HCT116 (cell line): ENCODE data around the gene WLS. TPM values are rescaled to one million over a fixed set of nuclear protein-coding genes. Genes with fewer than 3 reads are reported as not detected.

Source experiments
- ATAC-seq: fragments of 200-7000 bp; cut with Tn5 transposase; 2 replicates; pipeline ENCODE4 v1.9.1; 2020; ENCODE audit warnings: mild to moderate bottlenecking, moderate library complexity
- BruUV-seq: library from RNA; stranded (reverse); fragments of 400-500 nt; replicated peaks from 2 replicates; lab custom pipeline; 2021; lab: Mats Ljungman, UMichigan
- CTCF ChIA-PET: fragments of 300-600 bp; sonication (Branson Sonifier 250); formaldehyde crosslinking; loops from one replicate; lab custom pipeline; 2021; ENCODE audit warnings: antibody characterized with exemption; lab: Charles Lee
- POLR2A ChIA-PET: fragments of 300-600, 350-600 bp; sonication (Branson Sonifier 250); formaldehyde crosslinking; loops from one replicate; lab custom pipeline; 2021; ENCODE audit warnings: antibody characterized with exemption; lab: Charles Lee
- RAD21 ChIA-PET, 2 experiments: fragments of 300-600 bp; sonication (Branson Sonifier 250); formaldehyde crosslinking; loops; one replicate each; lab custom pipeline; 2023; ENCODE audit warnings: low total read pairs in 2 of 2; ENCODE audit not compliant: uncharacterized antibody in 2 of 2, unreplicated experiment in 2 of 2, low non-redundant PET in 1 of 2; lab: Charles Lee
- DNase-seq: peaks from one replicate; pipeline ENCODE4 v3.0.0-alpha.2; 2010; ENCODE audit warnings: low read depth, low spot score
- H2AFZ ChIP-seq: fragments of 200-600 bp; shearing (Covaris generic), sonication (generic); 2 replicates; pipeline ENCODE4 v1.6.1; 2017; ENCODE audit warnings: low read depth, mixed run types, mixed read lengths, antibody characterized with exemption, low read length; ENCODE audit not compliant: poor library complexity, severe bottlenecking
- H3K27ac ChIP-seq: 2 replicates; pipeline ENCODE4 v1.5.1; 2012; ENCODE audit warnings: low read depth, low read length
- H3K27me3 ChIP-seq: fragments of 200-600 bp; sonication (generic); 2 replicates; pipeline ENCODE4 v1.6.1; 2016; ENCODE audit warnings: mixed run types, low read length, mixed read lengths; ENCODE audit not compliant: insufficient read depth
- H3K36me3 ChIP-seq, 2 experiments: fragments of 200-500 bp in 1 of 2; fragments of 200-600 bp in 1 of 2; sonication (Bioruptor generic) in 1 of 2; sonication (generic) in 1 of 2; 2 replicates each; pipeline versions ENCODE4 v1.5.1 to v1.6.1; 2014 to 2016; ENCODE audit warnings: low read length in 2 of 2, inconsistent platforms in 1 of 2, mixed read lengths in 1 of 2, mixed run types in 1 of 2; ENCODE audit not compliant: insufficient read depth in 2 of 2, control insufficient read depth in 1 of 2
- H3K4me1 ChIP-seq, 2 experiments: fragments of 200-600 bp in 1 of 2; sonication (generic) in 1 of 2; 2 replicates each; pipeline versions ENCODE4 v1.5.1 to v1.6.1; 2012 to 2017; ENCODE audit warnings: low read length in 2 of 2, inconsistent platforms in 1 of 2, mild to moderate bottlenecking in 1 of 2, mixed read lengths in 1 of 2, mixed run types in 1 of 2, moderate library complexity in 1 of 2; ENCODE audit not compliant: insufficient read depth in 2 of 2, control insufficient read depth in 1 of 2
- H3K4me2 ChIP-seq: fragments of 200-600 bp; sonication (generic); 2 replicates; pipeline ENCODE4 v1.6.1; 2017; ENCODE audit warnings: mixed run types, low read length, mixed read lengths
- H3K4me3 ChIP-seq, 2 experiments: fragments of 200-600 bp in 1 of 2; sonication (generic) in 1 of 2; replicated peaks in 1 of 2; 2 replicates each; pipeline ENCODE4 v1.5.1; 2011 to 2016; ENCODE audit warnings: low read length in 2 of 2, control low read depth in 1 of 2, low read depth in 1 of 2, mild to moderate bottlenecking in 1 of 2, mixed read lengths in 1 of 2, mixed run types in 1 of 2
- H3K79me2 ChIP-seq: fragments of 200-600 bp; sonication (generic); 2 replicates; pipeline ENCODE4 v1.6.1; 2017; ENCODE audit warnings: mild to moderate bottlenecking, mixed run types, low read length, moderate library complexity, mixed read lengths; ENCODE audit not compliant: insufficient read depth
- H3K9ac ChIP-seq: fragments of 200-600 bp; sonication (generic); 2 replicates; pipeline ENCODE4 v1.6.1; 2016; ENCODE audit warnings: low read length, mixed read lengths
- H3K9me2 ChIP-seq: fragments of 200-600 bp; sonication (generic), shearing (Covaris generic); 2 replicates; pipeline ENCODE4 v1.6.1; 2017; ENCODE audit warnings: mixed run types, mild to moderate bottlenecking, moderate library complexity; ENCODE audit not compliant: insufficient read depth
- H3K9me3 ChIP-seq, 2 experiments: fragments of 200-500 bp in 1 of 2; fragments of 200-600 bp in 1 of 2; sonication (Bioruptor generic) in 1 of 2; sonication (generic) in 1 of 2; 2 replicates each; pipeline ENCODE4 v1.6.1; 2014 to 2017; ENCODE audit warnings: low read length in 2 of 2, mixed read lengths in 2 of 2, inconsistent platforms in 1 of 2, low read depth in 1 of 2, mild to moderate bottlenecking in 1 of 2, mixed run types in 1 of 2, moderate library complexity in 1 of 2; ENCODE audit not compliant: control insufficient read depth in 1 of 2, insufficient read depth in 1 of 2
- H4K20me1 ChIP-seq: fragments of 200-600 bp; sonication (generic), shearing (Covaris generic); 2 replicates; pipeline ENCODE4 v1.6.1; 2017; ENCODE audit warnings: mixed run types, mild to moderate bottlenecking, moderate library complexity; ENCODE audit not compliant: insufficient read depth
- ATF3 ChIP-seq: IDR thresholded peaks from 2 replicates; pipeline ENCODE4 v1.6.1; 2012
- CBX3 ChIP-seq: IDR thresholded peaks from 2 replicates; pipeline ENCODE4 v1.6.1; 2012; ENCODE audit warnings: low read depth
- CEBPB ChIP-seq: IDR thresholded peaks from 2 replicates; pipeline ENCODE4 v1.6.1; 2012; ENCODE audit warnings: low read depth
- CTCF ChIP-seq, 3 experiments: fragments of 200-600 bp in 1 of 3; sonication (generic) in 1 of 3; IDR thresholded peaks in 2 of 3; conservative IDR thresholded peaks in 1 of 3; 2 replicates each; pipeline ENCODE4 v1.5.1; 2012 to 2017; ENCODE audit warnings: low read depth in 2 of 3, low read length in 2 of 3, antibody characterized with exemption in 1 of 3, borderline replicate concordance in 1 of 3, control low read depth in 1 of 3, mild to moderate bottlenecking in 1 of 3, mixed read lengths in 1 of 3, mixed run types in 1 of 3, moderate library complexity in 1 of 3; ENCODE audit not compliant: insufficient read depth in 1 of 3
- EGR1 ChIP-seq: IDR thresholded peaks from 2 replicates; pipeline ENCODE4 v1.6.1; 2012; ENCODE audit warnings: low read depth
- ELF1 ChIP-seq: IDR thresholded peaks from 2 replicates; pipeline ENCODE4 v1.6.1; 2012; ENCODE audit warnings: low read depth, borderline replicate concordance
- EZH2phosphoT487 ChIP-seq: fragments of 200-600 bp; IDR thresholded peaks from 2 replicates; pipeline ENCODE4 v1.6.1; 2018; ENCODE audit warnings: antibody characterized with exemption, borderline replicate concordance
- FOSL1 ChIP-seq: IDR thresholded peaks from 2 replicates; pipeline ENCODE4 v1.6.1; 2012; ENCODE audit warnings: low read depth
- JUND ChIP-seq: IDR thresholded peaks from 2 replicates; pipeline ENCODE4 v1.6.1; 2012
- POLR2A ChIP-seq: IDR thresholded peaks from 2 replicates; pipeline ENCODE4 v1.7.0; 2011; ENCODE audit warnings: borderline replicate concordance; ENCODE audit not compliant: insufficient read depth, insufficient read length; ENCODE audit errors: extremely low read depth
- POLR2AphosphoS5 ChIP-seq: IDR thresholded peaks from 2 replicates; pipeline ENCODE4 v1.6.1; 2011; ENCODE audit warnings: mild to moderate bottlenecking, low read depth, low read length, moderate library complexity
- REST ChIP-seq: IDR thresholded peaks from 2 replicates; pipeline ENCODE4 v1.6.1; 2012; ENCODE audit warnings: low read depth
- SIN3A ChIP-seq: IDR thresholded peaks from 2 replicates; pipeline ENCODE4 v1.6.1; 2012; ENCODE audit warnings: low read depth
- SP1 ChIP-seq: IDR thresholded peaks from 2 replicates; pipeline ENCODE4 v1.6.1; 2012; ENCODE audit warnings: low read depth
- SRF ChIP-seq: IDR thresholded peaks from 2 replicates; pipeline ENCODE4 v1.6.1; 2012; ENCODE audit warnings: low read depth
- YY1 ChIP-seq: IDR thresholded peaks from 2 replicates; pipeline ENCODE4 v1.6.1; 2011; ENCODE audit warnings: low read length, low read depth, moderate library complexity, mild to moderate bottlenecking; ENCODE audit not compliant: insufficient replicate concordance; ENCODE audit errors: extremely low read depth
- ZFX ChIP-seq: fragments of 450-650 bp; IDR thresholded peaks from 2 replicates; pipeline ENCODE4 v1.6.1; 2017
- ZNF274 ChIP-seq: fragments of 200-500 bp; sonication (Bioruptor generic); IDR thresholded peaks from 2 replicates; pipeline ENCODE4 v1.6.1; 2014; ENCODE audit warnings: mild to moderate bottlenecking, low read depth, low read length, inconsistent platforms
- intact Hi-C: fragments of 100-400 bp; cut with micrococcal nuclease; formaldehyde crosslinking; loops from 2 replicates; pipeline ENCODE4 v1.10.0; 2022
- total RNA-seq: library from RNA; stranded (reverse); gene quantifications from one replicate; pipeline ENCODE4 v1.2.1, GENCODE V29; 2021; ENCODE audit not compliant: unreplicated experiment

The WLS gene
- total RNA-seq, 1 experiment from 2014 or later: 38.0 TPM

GRCh38 chr1:68164918-68165317, 67.4 kb downstream of the WLS start:
- Histone ChIP-seq H3K36me3 (no peaks in the 10 kb centered on the region), H3K79me2 (no peaks in the 10 kb centered on the region), H3K9me3 (no peaks in the 10 kb centered on the region), H3K9ac (no peak overlapping the region), H3K4me1 (no peaks in the 10 kb centered on the region), H3K9me2 (no peaks in the 10 kb centered on the region), H3K4me3 (no peak overlapping the region), H3K27me3 (no peaks in the 10 kb centered on the region), H2AFZ (no peak overlapping the region)
- BruUV-seq: no TSS peak
- ATAC-seq (no peak), DNase-seq (no peak)
- ChIA-PET POLR2A (interaction anchor here (1.6 kb wide), 1 partner anchor 9 kb away, joined by 4 read pairs; no protein-coding TSS in a partner anchor), CTCF (no interaction called here), RAD21 (no interaction called here)
- intact Hi-C loops: no loop called here
- TF ChIP-seq ELF1 (no peak), CBX3 (no peak), ZNF274 (no peak), YY1 (no peak), SIN3A (no peak), SP1 (no peak), POLR2A (no peak), POLR2AphosphoS5 (no peak), EZH2phosphoT487 (no peak), REST (no peak), EGR1 (no peak), CEBPB (no peak), CTCF (IDR thresholded peaks at IDR 0.05 in 2 of 3, conservative IDR thresholded peaks at IDR 0.05 in 1 of 3; ENCODE audit: borderline replicate concordance in 1 of 3, insufficient read depth in 1 of 3, low read depth in 2 of 3, low read length in 2 of 3) (no peak), JUND (no peak), ATF3 (no peak), SRF (no peak), ZFX (no peak), FOSL1 (no peak)
- TF ChIP-seq, all 23 proteins: peak for 0
- no peaks in the 10 kb centered on the region for H4K20me1 ChIP-seq
- no peak overlapping the region for H3K27ac ChIP-seq
- H3K4me2 ChIP-seq: no peak overlapping the region
